CD8-positive, alpha-beta memory T cell (primary cell): ENCODE measurements around the gene UMOD. TPM values are rescaled to one million over a fixed set of nuclear protein-coding genes. Genes with fewer than 3 reads are reported as not detected.

Experiments used
- CTCF ChIA-PET: fragments of 350-600 bp; sonication (Branson Sonifier 250); formaldehyde crosslinking; loops from one replicate; lab custom pipeline; 2021; ENCODE audit warnings: antibody characterized with exemption; lab: Charles Lee
- POLR2A ChIA-PET: fragments of 350-600 bp; sonication (Branson Sonifier 250); formaldehyde crosslinking; loops from one replicate; lab custom pipeline; 2021; ENCODE audit warnings: antibody characterized with exemption; lab: Charles Lee
- DNase-seq, 5 donors: peaks; one replicate each; pipeline versions ENCODE4 v3.0.0 to v3.0.0-alpha.2; 2020 to 2022; ENCODE audit warnings: mixed read lengths in 1 of 5
- H3K27ac ChIP-seq: one replicate; pipeline ENCODE4 v1.7.0; 2013; ENCODE audit warnings: low read depth, mild to moderate bottlenecking, low read length, moderate library complexity
- H3K27me3 ChIP-seq: 2 replicates; pipeline ENCODE4 v1.7.0; 2013; ENCODE audit warnings: low read length, mild to moderate bottlenecking; ENCODE audit not compliant: insufficient read depth, poor library complexity, severe bottlenecking
- H3K36me3 ChIP-seq: 2 replicates; pipeline ENCODE4 v1.7.0; 2013; ENCODE audit warnings: mild to moderate bottlenecking, low read length, moderate library complexity; ENCODE audit not compliant: insufficient read depth
- H3K4me1 ChIP-seq: 2 replicates; pipeline ENCODE4 v1.7.0; 2013; ENCODE audit warnings: mild to moderate bottlenecking, low read length, moderate library complexity; ENCODE audit not compliant: insufficient read depth
- H3K4me3 ChIP-seq: 2 replicates; pipeline ENCODE4 v1.7.0; 2013; ENCODE audit warnings: mild to moderate bottlenecking, low read length
- H3K9me3 ChIP-seq: 2 replicates; pipeline ENCODE4 v1.7.0; 2013; ENCODE audit warnings: mild to moderate bottlenecking, low read length
- H3K27ac Mint-ChIP-seq, 8 donors: one replicate each; pipeline ENCODE4 v1.8.0; 2020 to 2021; ENCODE audit warnings: mixed read lengths in 8 of 8, mild to moderate bottlenecking in 6 of 8, inconsistent platforms in 3 of 8, moderate library complexity in 3 of 8
- H3K27me3 Mint-ChIP-seq, 2 donors: one replicate each; pipeline ENCODE4 v1.8.0; 2020 to 2021; ENCODE audit warnings: mixed read lengths in 2 of 2, mild to moderate bottlenecking in 1 of 2, moderate library complexity in 1 of 2
- H3K36me3 Mint-ChIP-seq, 3 donors: one replicate each; pipeline ENCODE4 v1.8.0; 2020 to 2021; ENCODE audit warnings: mixed read lengths in 3 of 3, inconsistent platforms in 1 of 3, mild to moderate bottlenecking in 1 of 3
- H3K4me1 Mint-ChIP-seq, 3 donors: one replicate each; pipeline ENCODE4 v1.8.0; 2020 to 2021; ENCODE audit warnings: mixed read lengths in 3 of 3, inconsistent platforms in 1 of 3, mild to moderate bottlenecking in 1 of 3
- H3K4me3 Mint-ChIP-seq, 7 donors: one replicate each; pipeline ENCODE4 v1.8.0; 2020 to 2021; ENCODE audit warnings: mixed read lengths in 7 of 7, mild to moderate bottlenecking in 6 of 7, moderate library complexity in 4 of 7, inconsistent platforms in 2 of 7
- H3K9me3 Mint-ChIP-seq, 5 donors: one replicate each; pipeline ENCODE4 v1.8.0; 2020 to 2022; ENCODE audit warnings: mixed read lengths in 5 of 5, mild to moderate bottlenecking in 3 of 5, moderate library complexity in 2 of 5, inconsistent platforms in 1 of 5
- polyA plus RNA-seq: library from polyadenylated mRNA; unstranded; fragments of 300-500 nt; fragmentation: Illumina TruSeq; gene quantifications from one replicate; pipeline ENCODE4 v1.2.3, GENCODE V29; 2021
- total RNA-seq, 2 experiments: library from RNA; stranded (reverse); gene quantifications; one replicate each; pipeline ENCODE4 v1.2.3, GENCODE V29; 2021

The UMOD gene
- total RNA-seq (not detected), polyA plus RNA-seq (not detected)

- no peaks in the 10 kb centered on the region for H3K9me3 ChIP-seq
- Mint-ChIP-seq H3K27me3 (peaks cover 6 to 8% of the 10 kb centered on the region in 2 donors), H3K4me1 (no peaks in the 10 kb centered on the region), H3K9me3 (peaks cover 0 to 4% (median under 1%) of the 10 kb centered on the region in 5 donors), H3K36me3 (no peaks in the 10 kb centered on the region), H3K27ac (no peak within 1 kb of the TSS), H3K4me3 (no peak within 1 kb of the TSS)
- ChIA-PET CTCF (no interaction called here), POLR2A (no interaction called here)
- H3K27ac ChIP-seq = no peak within 1 kb of the TSS
- DNase-seq = no peak
- H3K4me1 ChIP-seq = no peaks in the 10 kb centered on the region
- H3K36me3 ChIP-seq = no peaks in the 10 kb centered on the region
- no peaks in the 10 kb centered on the region for H3K27me3 ChIP-seq
- H3K4me3 ChIP-seq = no peak within 1 kb of the TSS
Observed at GRCh38 chr16:20352615-20353014, at the start of gene UMOD. Gene UMOD, minus strand, starts transcription at chr16:20352715. Its CDS starts 1,978 bp downstream, at chr16:20350737.

GRCh38 chr16:20401475-20402016 lies 49.0 kb upstream of the UMOD start:
- H3K9me3 Mint-ChIP-seq = no peaks in the 10 kb centered on the region

GRCh38 chr16:20401066-20401465 lies 48.6 kb upstream of the UMOD start:
- Mint-ChIP-seq H3K4me1 (no peaks in the 10 kb centered on the region), H3K4me3 (no peak overlapping the region), H3K27ac (no peak overlapping the region), H3K27me3 (peaks cover 0 to 9% of the 10 kb centered on the region in 2 donors), H3K36me3 (no peaks in the 10 kb centered on the region), H3K9me3 (no peaks in the 10 kb centered on the region)
- no peak for DNase-seq
- CTCF ChIA-PET = no interaction called here
- no peaks in the 10 kb centered on the region for H3K27me3 ChIP-seq
- H3K9me3 ChIP-seq = no peaks in the 10 kb centered on the region
- H3K36me3 ChIP-seq = no peaks in the 10 kb centered on the region
- no peaks in the 10 kb centered on the region for H3K4me1 ChIP-seq
- H3K27ac ChIP-seq = no peak overlapping the region
- no peak overlapping the region for H3K4me3 ChIP-seq
- POLR2A ChIA-PET = no interaction called here

More at GRCh38 chr16:20401475-20402016, 49.0 kb upstream of the UMOD start:
- no peaks in the 10 kb centered on the region for H3K4me1 Mint-ChIP-seq
- no peak overlapping the region for H3K27ac Mint-ChIP-seq
- H3K27me3 ChIP-seq = no peaks in the 10 kb centered on the region
- H3K4me3 ChIP-seq = no peak overlapping the region
- no peaks in the 10 kb centered on the region for H3K4me1 ChIP-seq
- H3K4me3 Mint-ChIP-seq = no peak overlapping the region
- ChIA-PET POLR2A (no interaction called here), CTCF (no interaction called here)
- no peak for DNase-seq
- H3K27ac ChIP-seq = no peak overlapping the region
- no peaks in the 10 kb centered on the region for H3K36me3 Mint-ChIP-seq
- H3K27me3 Mint-ChIP-seq = peaks cover 0 to 9% of the 10 kb centered on the region in 2 donors
- H3K9me3 ChIP-seq = no peaks in the 10 kb centered on the region
- H3K36me3 ChIP-seq = no peaks in the 10 kb centered on the region

- no peaks in the 10 kb centered on the region for H3K9me3 Mint-ChIP-seq
- H3K27ac Mint-ChIP-seq = no peak overlapping the region
Observed at GRCh38 chr16:20399185-20399584, 46.7 kb upstream of the UMOD start.

GRCh38 chr16:20398603-20399002 lies 46.1 kb upstream of the UMOD start:
- Mint-ChIP-seq H3K27me3 (peaks cover 0 to 4% of the 10 kb centered on the region in 2 donors), H3K4me3 (no peak overlapping the region), H3K4me1 (no peaks in the 10 kb centered on the region), H3K9me3 (no peaks in the 10 kb centered on the region), H3K27ac (no peak overlapping the region), H3K36me3 (no peaks in the 10 kb centered on the region)
- POLR2A ChIA-PET = no interaction called here
- no peak for DNase-seq
- CTCF ChIA-PET = interaction anchor here (1.2 kb wide), 1 partner anchor 14 kb away, joined by 3 read pairs; no protein-coding TSS in a partner anchor
- Histone ChIP-seq H3K36me3 (no peaks in the 10 kb centered on the region), H3K4me3 (no peak overlapping the region), H3K27ac (no peak overlapping the region), H3K27me3 (no peaks in the 10 kb centered on the region), H3K4me1 (no peaks in the 10 kb centered on the region), H3K9me3 (no peaks in the 10 kb centered on the region)

More at GRCh38 chr16:20399185-20399584, 46.7 kb upstream of the UMOD start:
- H3K27me3 ChIP-seq = no peaks in the 10 kb centered on the region
- Mint-ChIP-seq H3K4me3 (no peak overlapping the region), H3K4me1 (no peaks in the 10 kb centered on the region), H3K36me3 (no peaks in the 10 kb centered on the region), H3K27me3 (peaks cover 0 to 6% of the 10 kb centered on the region in 2 donors)
- H3K36me3 ChIP-seq = no peaks in the 10 kb centered on the region
- POLR2A ChIA-PET = no interaction called here
- CTCF ChIA-PET = interaction anchor here (1.2 kb wide), 1 partner anchor 15 kb away, joined by 3 read pairs; no protein-coding TSS in a partner anchor
- H3K27ac ChIP-seq = no peak overlapping the region
- DNase-seq = no peak
- H3K9me3 ChIP-seq = no peaks in the 10 kb centered on the region
- no peak overlapping the region for H3K4me3 ChIP-seq
- H3K4me1 ChIP-seq = no peaks in the 10 kb centered on the region

- Mint-ChIP-seq H3K27me3 (peaks cover 0 to 3% of the 10 kb centered on the region in 2 donors), H3K36me3 (no peaks in the 10 kb centered on the region), H3K9me3 (no peaks in the 10 kb centered on the region), H3K4me1 (no peaks in the 10 kb centered on the region), H3K27ac (no peak overlapping the region), H3K4me3 (no peak overlapping the region)
- no peaks in the 10 kb centered on the region for H3K9me3 ChIP-seq
- H3K27me3 ChIP-seq = no peaks in the 10 kb centered on the region
- H3K4me3 ChIP-seq = no peak overlapping the region
- ChIA-PET CTCF (interaction anchor here (1.5 kb wide), 1 partner anchor 12 kb away, joined by 3 read pairs; no protein-coding TSS in a partner anchor), POLR2A (no interaction called here)
- H3K36me3 ChIP-seq = no peaks in the 10 kb centered on the region
- DNase-seq = no peak
- no peak overlapping the region for H3K27ac ChIP-seq
- no peaks in the 10 kb centered on the region for H3K4me1 ChIP-seq
Observed at GRCh38 chr16:20397468-20398074, 45.1 kb upstream of the UMOD start.

GRCh38 chr16:20396846-20397467 lies 44.4 kb upstream of the UMOD start:
- CTCF ChIA-PET = interaction anchor here (1.5 kb wide), 1 partner anchor 12 kb away, joined by 3 read pairs; no protein-coding TSS in a partner anchor
- Mint-ChIP-seq H3K36me3 (no peaks in the 10 kb centered on the region), H3K4me1 (no peaks in the 10 kb centered on the region), H3K27ac (no peak overlapping the region), H3K27me3 (peaks cover 0 to 3% of the 10 kb centered on the region in 2 donors), H3K4me3 (no peak overlapping the region), H3K9me3 (no peaks in the 10 kb centered on the region)
- no peaks in the 10 kb centered on the region for H3K36me3 ChIP-seq
- H3K4me1 ChIP-seq = no peaks in the 10 kb centered on the region
- no peak overlapping the region for H3K27ac ChIP-seq
- POLR2A ChIA-PET = no interaction called here
- no peak overlapping the region for H3K4me3 ChIP-seq
- no peaks in the 10 kb centered on the region for H3K27me3 ChIP-seq
- H3K9me3 ChIP-seq = no peaks in the 10 kb centered on the region
- no peak for DNase-seq

GRCh38 chr16:20395946-20396345 lies 43.4 kb upstream of the UMOD start:
- H3K4me3 ChIP-seq = no peak overlapping the region
- CTCF ChIA-PET = interaction anchor here (2.0 kb wide), 1 partner anchor 10 kb away, joined by 5 read pairs; no protein-coding TSS in a partner anchor
- Mint-ChIP-seq H3K4me3 (no peak overlapping the region), H3K4me1 (no peaks in the 10 kb centered on the region), H3K36me3 (no peaks in the 10 kb centered on the region), H3K27ac (no peak overlapping the region), H3K9me3 (no peaks in the 10 kb centered on the region), H3K27me3 (peaks cover 0 to 3% of the 10 kb centered on the region in 2 donors)
- no peaks in the 10 kb centered on the region for H3K36me3 ChIP-seq
- POLR2A ChIA-PET = no interaction called here
- no peak for DNase-seq
- H3K4me1 ChIP-seq = no peaks in the 10 kb centered on the region
- no peaks in the 10 kb centered on the region for H3K9me3 ChIP-seq
- H3K27ac ChIP-seq = no peak overlapping the region
- no peaks in the 10 kb centered on the region for H3K27me3 ChIP-seq
